Activated CD8-positive, alpha-beta memory T cell treated with anti-CD3 and anti-CD28 coated beads for 48 hours (primary cell): ENCODE measurements around the gene DENND2A.
"Not testable (repeated sequence)": the region's sequence is repeated elsewhere in the genome, so short reads cannot be mapped to it uniquely, and the experiment has no call there.

Experiments used
- DNase-seq, 3 experiments: peaks; one replicate each; pipeline ENCODE4 v3.0.0-alpha.2; 2020; ENCODE audit warnings: low read depth in 2 of 3, low spot score in 2 of 3

DENND2A gene

GRCh38 chr7:140552240-140552679 is 88.4 kb downstream of the DENND2A start:
- DNase-seq = no peak

GRCh38 chr7:140551355-140552239 is 89.0 kb downstream of the DENND2A start:
- no peak for DNase-seq

GRCh38 chr7:140546947-140547346 is 93.7 kb downstream of the DENND2A start:
- DNase-seq = no peak

- DNase-seq = no peak
These were observed 96.2 kb downstream of the DENND2A start for GRCh38 chr7:140544388-140544826.

- no peak for DNase-seq
These were observed 98.4 kb downstream of the DENND2A start for GRCh38 chr7:140542228-140542603.

- no peak for DNase-seq
These were observed 98.9 kb downstream of the DENND2A start for GRCh38 chr7:140541513-140542227.

- no peak for DNase-seq
These were observed 99.5 kb downstream of the DENND2A start for GRCh38 chr7:140541176-140541512.

GRCh38 chr7:140540136-140540777 is 100.4 kb downstream of the DENND2A start:
- DNase-seq = no peak

- DNase-seq = no peak
These were observed 101.2 kb downstream of the DENND2A start for GRCh38 chr7:140539461-140539860.

- no peak for DNase-seq
These were observed 102.7 kb downstream of the DENND2A start for GRCh38 chr7:140537750-140538482.

GRCh38 chr7:140534743-140535142 is 105.9 kb downstream of the DENND2A start:
- DNase-seq = no peak

- no peak for DNase-seq
These were observed 107.2 kb downstream of the DENND2A start for GRCh38 chr7:140533394-140533872.

GRCh38 chr7:140529428-140529827 is 111.2 kb downstream of the DENND2A start:
- not testable (repeated sequence) for DNase-seq

- DNase-seq = no peak
These were observed 113.6 kb downstream of the DENND2A start for GRCh38 chr7:140526787-140527664.

- DNase-seq = no peak
These were observed 114.4 kb downstream of the DENND2A start for GRCh38 chr7:140526214-140526613.

GRCh38 chr7:140525743-140526142 is 114.9 kb downstream of the DENND2A start:
- peak in 1 of 3 experiments; percentile 5 for DNase-seq

- DNase-seq = no peak
These were observed 119.2 kb downstream of the DENND2A start for GRCh38 chr7:140521421-140521820.

- no peak for DNase-seq
These were observed 121.6 kb downstream of the DENND2A start for GRCh38 chr7:140519007-140519399.

GRCh38 chr7:140518370-140519006 is 122.1 kb downstream of the DENND2A start:
- DNase-seq = no peak
